WERI-Rb-1 (cell line): ENCODE data around the gene NCOA7.
"Not testable (repeated sequence)": the region's sequence is repeated elsewhere in the genome, so short reads cannot be mapped to it uniquely, and the experiment has no call there.

ENCODE experiments used
- DNase-seq: peaks from one replicate; pipeline ENCODE4 v3.0.0-alpha.2; 2020
- H3K27ac ChIP-seq: fragments of 250-450 bp; sonication (Bioruptor Pico); 2 replicates; pipeline ENCODE4 v1.5.1; 2020; ENCODE audit warnings: mild to moderate bottlenecking, moderate library complexity
- H3K27me3 ChIP-seq: fragments of 250-450 bp; sonication (Bioruptor Pico); 2 replicates; pipeline ENCODE4 v1.5.1; 2021; ENCODE audit warnings: mild to moderate bottlenecking, low read depth, moderate library complexity; ENCODE audit not compliant: insufficient read depth, severe bottlenecking
- H3K36me3 ChIP-seq: fragments of 250-450 bp; sonication (Bioruptor Pico); 2 replicates; pipeline ENCODE4 v1.5.1; 2020; ENCODE audit warnings: mild to moderate bottlenecking, moderate library complexity
- H3K4me3 ChIP-seq: 2 replicates; pipeline ENCODE4 v1.5.1; 2011; ENCODE audit warnings: low read depth, mild to moderate bottlenecking, control low read depth, low read length
- H3K9me3 ChIP-seq: fragments of 250-450 bp; sonication (Bioruptor Pico); 2 replicates; pipeline ENCODE4 v1.5.1; 2021; ENCODE audit warnings: mild to moderate bottlenecking, moderate library complexity; ENCODE audit not compliant: severe bottlenecking
- CTCF ChIP-seq: IDR thresholded peaks from 2 replicates; pipeline ENCODE4 v1.5.1; 2011; ENCODE audit warnings: low read depth, mild to moderate bottlenecking, control low read depth, inconsistent platforms, low read length

The NCOA7 gene

GRCh38 chr6:125804264-125804663 is 13.5 kb downstream of the NCOA7 start:
- Histone ChIP-seq H3K27me3 (no peaks in the 10 kb centered on the region), H3K9me3 (no peaks in the 10 kb centered on the region), H3K36me3 (no peaks in the 10 kb centered on the region), H3K27ac (no peak overlapping the region), H3K4me3 (no peak overlapping the region)
- no peak for TF ChIP-seq CTCF
- no peak for DNase-seq

- not testable (repeated sequence) for DNase-seq, H3K27me3 ChIP-seq, H3K9me3 ChIP-seq, H3K36me3 ChIP-seq, H3K4me3 ChIP-seq, H3K27ac ChIP-seq
Measured at GRCh38 chr6:125804866-125805425, 14.2 kb downstream of the NCOA7 start.

DNA sequence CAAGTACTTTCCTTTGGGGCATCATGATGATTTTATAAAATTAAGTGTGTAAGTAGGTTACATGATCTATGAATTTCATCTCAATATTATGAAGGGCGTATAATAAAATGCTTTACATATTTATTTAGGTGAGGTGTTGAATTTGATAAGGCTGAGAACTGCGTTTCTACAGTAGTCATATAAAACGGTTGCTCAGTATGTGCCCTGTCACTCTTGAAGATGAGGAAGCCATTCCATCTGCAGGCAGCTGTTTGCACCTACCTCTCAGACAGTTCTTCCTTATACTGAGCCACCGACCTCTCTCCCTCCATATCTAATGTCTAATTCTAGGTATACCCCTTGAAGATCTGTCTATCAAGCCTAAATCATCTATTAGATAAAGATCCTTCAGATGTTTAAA is 16.1 kb downstream of the NCOA7 start:
- Histone ChIP-seq H3K27me3 (no peaks in the 10 kb centered on the region), H3K4me3 (no peak overlapping the region), H3K36me3 (no peaks in the 10 kb centered on the region), H3K9me3 (no peaks in the 10 kb centered on the region), H3K27ac (no peak overlapping the region)
- no peak for TF ChIP-seq CTCF
- no peak for DNase-seq

DNA sequence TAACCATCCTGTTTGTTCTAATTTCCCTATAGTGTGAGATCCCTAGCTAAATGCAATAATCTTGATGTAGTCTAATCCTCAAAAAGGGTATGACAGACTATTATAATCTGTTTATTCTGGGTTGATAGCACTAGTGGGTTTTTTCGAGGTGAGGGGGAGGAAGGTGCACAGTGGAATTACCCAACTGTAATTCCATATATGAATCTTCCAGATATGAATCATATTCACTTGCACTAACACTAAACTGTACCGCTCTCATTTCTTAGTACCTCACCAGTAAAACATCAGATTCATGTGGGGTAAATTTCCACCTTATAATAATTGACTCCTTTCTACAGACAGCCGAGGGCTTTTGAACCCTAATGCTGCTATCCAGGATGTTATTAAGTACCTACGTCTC is 16.5 kb downstream of the NCOA7 start:
- DNase-seq = no peak
- no peaks in the 10 kb centered on the region for H3K36me3 ChIP-seq
- H3K27ac ChIP-seq = no peak overlapping the region
- TF ChIP-seq CTCF = no peak
- no peaks in the 10 kb centered on the region for H3K27me3 ChIP-seq
- no peaks in the 10 kb centered on the region for H3K9me3 ChIP-seq
- no peak overlapping the region for H3K4me3 ChIP-seq

DNA sequence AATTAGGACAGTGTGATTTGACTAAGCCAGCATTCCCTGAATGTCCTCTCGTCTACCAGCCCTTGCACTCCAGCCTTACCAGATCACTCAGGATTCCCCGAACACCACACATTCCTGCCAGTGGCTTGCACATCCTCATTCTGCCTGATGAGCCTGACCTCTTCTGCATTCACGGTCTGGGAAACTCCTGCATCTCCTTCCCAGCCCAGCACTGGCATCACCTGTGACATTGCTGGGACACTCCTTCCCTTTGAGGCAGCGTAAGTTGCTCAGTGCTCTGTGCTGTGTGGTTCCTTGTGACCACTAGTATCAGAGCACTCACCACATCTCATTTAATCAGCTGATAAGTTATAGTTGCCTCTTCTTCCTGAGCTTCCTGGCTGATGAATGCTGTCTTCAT is 17.3 kb downstream of the NCOA7 start:
- H3K27me3 ChIP-seq = no peaks in the 10 kb centered on the region
- DNase-seq = no peak
- no peak for TF ChIP-seq CTCF
- no peak overlapping the region for H3K27ac ChIP-seq
- H3K4me3 ChIP-seq = no peak overlapping the region
- H3K36me3 ChIP-seq = no peaks in the 10 kb centered on the region
- H3K9me3 ChIP-seq = no peaks in the 10 kb centered on the region

GRCh38 chr6:125808591-125808990 is 17.8 kb downstream of the NCOA7 start:
- no peak for TF ChIP-seq CTCF

More at GRCh38 chr6:125808591-125808990, 17.8 kb downstream of the NCOA7 start:
- Histone ChIP-seq H3K4me3 (no peak overlapping the region), H3K27ac (no peak overlapping the region), H3K27me3 (no peaks in the 10 kb centered on the region), H3K9me3 (no peaks in the 10 kb centered on the region), H3K36me3 (no peaks in the 10 kb centered on the region)
- DNase-seq = no peak
